Endothelial cell of umbilical vein (primary cell): ENCODE results near the gene KDM6B. TPM values are rescaled to one million over a fixed set of nuclear protein-coding genes. Genes with fewer than 3 reads are reported as not detected.

Experiments used
- BruUV-seq: library from RNA; stranded (reverse); fragments of 400-500 nt; replicated peaks from 2 replicates; lab custom pipeline; 2021; lab: Mats Ljungman, UMichigan
- CTCF ChIA-PET: fragments of 300-600, 350-600 bp; sonication (Branson Sonifier 250); formaldehyde crosslinking; loops from one replicate; lab custom pipeline; 2021; ENCODE audit warnings: antibody characterized with exemption, inconsistent platforms; lab: Charles Lee
- POLR2A ChIA-PET: fragments of 300-600, 350-600 bp; sonication (Branson Sonifier 250); formaldehyde crosslinking; loops from one replicate; lab custom pipeline; 2021; ENCODE audit warnings: antibody characterized with exemption, inconsistent platforms; lab: Charles Lee
- DNase-seq: peaks from one replicate; pipeline ENCODE4 v3.0.0-alpha.2; 2011; ENCODE audit warnings: low read depth, low spot score
- FAIRE-seq: peaks from 2 replicates; lab custom pipeline; 2011; peaks lifted over from hg19 to GRCh38; lab: Jason Lieb, UNC
- H2AFZ ChIP-seq: 2 replicates; pipeline ENCODE4 v1.6.0; 2012; ENCODE audit warnings: low read depth, low read length, control low read depth, inconsistent platforms
- H3K27ac ChIP-seq: 2 replicates; pipeline ENCODE4 v1.5.1; 2011; ENCODE audit warnings: low read depth, mild to moderate bottlenecking, control low read depth, low read length, moderate library complexity; ENCODE audit not compliant: insufficient read depth
- H3K27me3 ChIP-seq, 2 experiments: 2 replicates each; pipeline versions ENCODE4 v1.6.0 to v1.6.1; 2011; ENCODE audit warnings: low read length in 2 of 2, mixed read lengths in 1 of 2; ENCODE audit not compliant: control insufficient read depth in 2 of 2, insufficient read depth in 2 of 2
- H3K36me3 ChIP-seq, 2 experiments: 2 replicates in 1 of 2; 3 replicates in 1 of 2; pipeline ENCODE4 v1.5.1; 2011; ENCODE audit warnings: low read length in 2 of 2, mild to moderate bottlenecking in 1 of 2, moderate library complexity in 1 of 2; ENCODE audit not compliant: control insufficient read depth in 2 of 2, insufficient read depth in 2 of 2; ENCODE audit errors: extremely low read depth in 1 of 2
- H3K4me1 ChIP-seq: 3 replicates; pipeline ENCODE4 v1.5.1; 2011; ENCODE audit warnings: mild to moderate bottlenecking, low read length; ENCODE audit not compliant: control insufficient read depth, insufficient read depth; ENCODE audit errors: extremely low read depth
- H3K4me2 ChIP-seq: 2 replicates; pipeline ENCODE4 v1.6.1; 2011; ENCODE audit warnings: low read length, control low read depth, mixed read lengths; ENCODE audit not compliant: insufficient read depth
- H3K4me3 ChIP-seq, 3 experiments: fragments of 200-600 bp in 1 of 3; sonication (generic), shearing (Covaris generic) in 1 of 3; replicated peaks in 1 of 3; 2 replicates each; pipeline ENCODE4 v1.5.1; 2011 to 2016; ENCODE audit warnings: control low read depth in 3 of 3, low read length in 3 of 3, mild to moderate bottlenecking in 2 of 3, inconsistent platforms in 1 of 3, low read depth in 1 of 3, moderate library complexity in 1 of 3; ENCODE audit not compliant: insufficient read depth in 1 of 3
- H3K79me2 ChIP-seq: 2 replicates; pipeline ENCODE4 v1.6.0; 2012; ENCODE audit warnings: low read length, inconsistent platforms; ENCODE audit not compliant: control insufficient read depth, insufficient read depth
- H3K9ac ChIP-seq: replicated peaks from 2 replicates; pipeline ENCODE3; 2011; ENCODE audit warnings: low read length, control low read depth; ENCODE audit not compliant: insufficient read depth; ENCODE audit errors: extremely low read depth
- H3K9me1 ChIP-seq: replicated peaks from 3 replicates; pipeline ENCODE4 v1.6.0; 2011; ENCODE audit warnings: mild to moderate bottlenecking, low read length; ENCODE audit not compliant: control insufficient read depth, insufficient read depth; ENCODE audit errors: extremely low read depth
- H3K9me3 ChIP-seq: replicated peaks from 2 replicates; pipeline ENCODE4 v1.5.1; 2012; ENCODE audit warnings: low read length, inconsistent platforms; ENCODE audit not compliant: control insufficient read depth, insufficient read depth
- H4K20me1 ChIP-seq: replicated peaks from 2 replicates; pipeline ENCODE3; 2011; ENCODE audit warnings: mild to moderate bottlenecking, low read length; ENCODE audit not compliant: control insufficient read depth, insufficient read depth; ENCODE audit errors: extremely low read depth
- EZH2 ChIP-seq: IDR thresholded peaks from 2 replicates; pipeline ENCODE4 v1.6.1; 2012; ENCODE audit warnings: borderline replicate concordance, low read depth, mild to moderate bottlenecking, moderate library complexity, low read length, inconsistent platforms; ENCODE audit not compliant: severe bottlenecking
- FOS ChIP-seq: IDR thresholded peaks from 2 replicates; pipeline ENCODE4 v1.6.1; 2011; ENCODE audit warnings: mild to moderate bottlenecking, low read length, moderate library complexity, borderline replicate concordance; ENCODE audit not compliant: insufficient read depth
- GATA2 ChIP-seq: IDR thresholded peaks from 2 replicates; pipeline ENCODE4 v1.7.0; 2011; ENCODE audit warnings: low read depth, mild to moderate bottlenecking, moderate library complexity, mixed read lengths, low read length; ENCODE audit not compliant: insufficient read length, insufficient read depth
- JUN ChIP-seq: IDR thresholded peaks from 2 replicates; pipeline ENCODE4 v1.6.1; 2011; ENCODE audit warnings: borderline replicate concordance, low read depth; ENCODE audit not compliant: insufficient read length, insufficient read depth
- MYC ChIP-seq: IDR thresholded peaks from one replicate; pipeline ENCODE4 v1.6.1; 2011; ENCODE audit warnings: mild to moderate bottlenecking, low read depth, low read length
- POLR2A ChIP-seq: IDR thresholded peaks from 2 replicates; pipeline ENCODE4 v1.6.1; 2012; ENCODE audit warnings: low read depth, mild to moderate bottlenecking, control low read depth, low read length
- POLR2AphosphoS5 ChIP-seq: IDR thresholded peaks from 2 replicates; pipeline ENCODE4 v1.6.1; 2012; ENCODE audit warnings: low read depth, mild to moderate bottlenecking, control low read depth, low read length, moderate library complexity; ENCODE audit not compliant: insufficient read depth
- dilution Hi-C: fragments of 300-500 bp; cut with MboI; formaldehyde crosslinking; loops from one replicate; pipeline ENCODE4 v1.15.0; 2019; ENCODE audit warnings: low sequenced_read_pairs; ENCODE audit not compliant: extremely low pct_ligation_motif_present
- intact Hi-C: fragments of 100-400 bp; cut with micrococcal nuclease; formaldehyde crosslinking; loops from one replicate; pipeline ENCODE4 v1.10.0; 2022
- polyA plus RNA-seq, 4 experiments: library from polyadenylated mRNA; depleted of rRNA in 3 of 4; stranded (reverse) in 3 of 4; unstranded in 1 of 4; fragments of >200 nt; gene quantifications; 2 replicates each; pipeline versions ENCODE4 v1.2.1 to v1.2.3, GENCODE V29; 2011 to 2012; ENCODE audit warnings: missing spikeins in 1 of 4
- total RNA-seq: library from RNA; stranded (reverse); gene quantifications from 2 replicates; pipeline ENCODE4 v1.2.3, GENCODE V29; 2021
- TF ChIP-seq, protein P1 (sequence below), 2 donors: IDR thresholded peaks; 1 replicate in 1 of 2; 2 replicates in 1 of 2; pipeline ENCODE4 v1.5.1; 2011; ENCODE audit warnings: low read length in 2 of 2, mild to moderate bottlenecking in 2 of 2, moderate library complexity in 2 of 2, control low read depth in 1 of 2, inconsistent platforms in 1 of 2, low read depth in 1 of 2; ENCODE audit not compliant: insufficient read depth in 1 of 2; ENCODE audit errors: extremely low read depth in 1 of 2
- TF ChIP-seq, protein P2 (sequence below): IDR thresholded peaks from 2 replicates; pipeline ENCODE4 v1.6.1; 2011; ENCODE audit not compliant: insufficient read depth, insufficient read length

Gene KDM6B
- total and polyA plus RNA-seq, 2 donors (not counting 3 experiments of a cell fraction or from before 2014, with no cell fraction given) = 1.8 to 17.8 TPM

DNA sequence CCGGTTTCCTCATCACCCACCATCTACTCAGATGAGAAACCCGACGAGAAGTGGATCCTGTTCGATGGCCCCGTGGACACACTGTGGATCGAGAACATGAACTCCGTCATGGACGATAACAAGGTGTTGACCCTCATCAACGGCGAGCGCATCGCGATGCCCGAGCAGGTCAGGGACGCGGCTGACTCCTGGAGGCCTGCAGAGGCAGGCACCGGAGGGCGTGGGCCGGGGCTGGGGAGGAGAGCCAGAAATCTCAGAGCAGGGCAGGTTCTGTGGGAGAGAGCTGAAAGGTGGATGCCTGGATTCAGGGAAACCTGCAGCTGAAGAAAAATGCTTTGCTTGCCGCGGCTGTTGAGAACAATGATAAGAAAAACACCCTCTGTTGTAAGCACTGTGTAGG, 47.2 kb upstream of the KDM6B start:
- H3K9me1 ChIP-seq = no peaks in the 10 kb centered on the region
- H3K9me3 ChIP-seq = no peaks in the 10 kb centered on the region
- no peak overlapping the region for H3K9ac ChIP-seq
- FAIRE-seq = no peak
- H3K4me3 ChIP-seq = no peak overlapping the region
- no peak overlapping the region for H2AFZ ChIP-seq
- H4K20me1 ChIP-seq = no peaks in the 10 kb centered on the region
- no peaks in the 10 kb centered on the region for H3K36me3 ChIP-seq
- peaks cover 4 to 5% of the 10 kb centered on the region in 2 experiments for H3K27me3 ChIP-seq
- no peak overlapping the region for H3K4me2 ChIP-seq
- no TSS peak for BruUV-seq
- no peaks in the 10 kb centered on the region for H3K4me1 ChIP-seq
- ChIA-PET CTCF (interaction anchor here (2.4 kb wide), 1 partner anchor 43 kb away, joined by 7 read pairs; no protein-coding TSS in a partner anchor), POLR2A (no interaction called here)
- intact Hi-C loops (no loop called here), dilution Hi-C loops (no loop called here)
- no peaks in the 10 kb centered on the region for H3K79me2 ChIP-seq
- no peak for TF ChIP-seq FOS
- TF ChIP-seq, protein P1, sequence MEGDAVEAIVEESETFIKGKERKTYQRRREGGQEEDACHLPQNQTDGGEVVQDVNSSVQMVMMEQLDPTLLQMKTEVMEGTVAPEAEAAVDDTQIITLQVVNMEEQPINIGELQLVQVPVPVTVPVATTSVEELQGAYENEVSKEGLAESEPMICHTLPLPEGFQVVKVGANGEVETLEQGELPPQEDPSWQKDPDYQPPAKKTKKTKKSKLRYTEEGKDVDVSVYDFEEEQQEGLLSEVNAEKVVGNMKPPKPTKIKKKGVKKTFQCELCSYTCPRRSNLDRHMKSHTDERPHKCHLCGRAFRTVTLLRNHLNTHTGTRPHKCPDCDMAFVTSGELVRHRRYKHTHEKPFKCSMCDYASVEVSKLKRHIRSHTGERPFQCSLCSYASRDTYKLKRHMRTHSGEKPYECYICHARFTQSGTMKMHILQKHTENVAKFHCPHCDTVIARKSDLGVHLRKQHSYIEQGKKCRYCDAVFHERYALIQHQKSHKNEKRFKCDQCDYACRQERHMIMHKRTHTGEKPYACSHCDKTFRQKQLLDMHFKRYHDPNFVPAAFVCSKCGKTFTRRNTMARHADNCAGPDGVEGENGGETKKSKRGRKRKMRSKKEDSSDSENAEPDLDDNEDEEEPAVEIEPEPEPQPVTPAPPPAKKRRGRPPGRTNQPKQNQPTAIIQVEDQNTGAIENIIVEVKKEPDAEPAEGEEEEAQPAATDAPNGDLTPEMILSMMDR (IDR thresholded peaks at IDR 0.05; ENCODE audit: extremely low read depth in 1 of 2, insufficient read depth in 1 of 2, low read depth in 1 of 2, low read length in 2 of 2) = no peak
- TF ChIP-seq EZH2 = no peak
- TF ChIP-seq, protein P2, sequence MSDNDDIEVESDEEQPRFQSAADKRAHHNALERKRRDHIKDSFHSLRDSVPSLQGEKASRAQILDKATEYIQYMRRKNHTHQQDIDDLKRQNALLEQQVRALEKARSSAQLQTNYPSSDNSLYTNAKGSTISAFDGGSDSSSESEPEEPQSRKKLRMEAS = no peak
- no peak for TF ChIP-seq MYC
- TF ChIP-seq POLR2A = no peak
- no peak for TF ChIP-seq GATA2
- TF ChIP-seq POLR2AphosphoS5 = no peak
- no peak for TF ChIP-seq JUN
- no peak for DNase-seq
- no peak overlapping the region for H3K27ac ChIP-seq
